K562 (cell line): ENCODE data around the gene KRTAP4-16. TPM values are rescaled to one million over a fixed set of nuclear protein-coding genes. Genes with fewer than 3 reads are reported as not detected.

Experiments used
- ATAC-seq: fragments of 200-7000 bp; cut with Tn5 transposase; 3 replicates; pipeline ENCODE4 v1.9.1; 2020; ENCODE audit warnings: moderate library complexity
- BruUV-seq: library from RNA; stranded (reverse); fragments of 400-500 nt; replicated peaks from 2 replicates; lab custom pipeline; 2021; lab: Mats Ljungman, UMichigan
- CTCF ChIA-PET: fragments of 300-600 bp; formaldehyde crosslinking; extraction: SDS; loops from one replicate; lab custom pipeline; 2021; ENCODE audit warnings: low intra/inter-chr PET ratio; lab: Yijun Ruan, JAX
- POLR2A ChIA-PET: fragments of 300-600, 350-650 bp; sonication (Branson Sonifier 250); formaldehyde crosslinking; extraction: SDS; loops from one replicate; lab custom pipeline; 2021; ENCODE audit warnings: antibody characterized with exemption, inconsistent platforms; lab: Yijun Ruan, JAX
- DNase-seq, 4 experiments: peaks; one replicate each; pipeline versions ENCODE4 v3.0.0 to v3.0.0-alpha.2; 2011 to 2018; ENCODE audit warnings: low spot score in 3 of 4, mixed read lengths in 3 of 4; ENCODE audit errors: extremely low read depth in 1 of 4
- FAIRE-seq: peaks from 2 replicates; lab custom pipeline; 2011; peaks lifted over from hg19 to GRCh38; lab: Jason Lieb, UNC
- H2AFZ ChIP-seq: 2 replicates; pipeline ENCODE4 v1.6.0; 2011; ENCODE audit warnings: low read depth, low read length, control low read depth, inconsistent platforms
- H3K27ac ChIP-seq: fragments of 200-600 bp; 3 replicates; pipeline ENCODE4 v1.8.0; 2011; ENCODE audit warnings: low read depth, mild to moderate bottlenecking, control low read depth, inconsistent platforms, low read length, moderate library complexity, mixed read lengths; ENCODE audit errors: extremely low read depth
- H3K27me3 ChIP-seq, 2 experiments: fragments of 300-600 bp in 1 of 2; 2 replicates in 1 of 2; 3 replicates in 1 of 2; pipeline versions ENCODE4 v1.6.0 to v1.8.0; 2011; ENCODE audit warnings: inconsistent platforms in 2 of 2, low read length in 2 of 2, mild to moderate bottlenecking in 1 of 2, mixed read lengths in 1 of 2, moderate library complexity in 1 of 2; ENCODE audit not compliant: control insufficient read depth in 2 of 2, insufficient read depth in 2 of 2
- H3K36me3 ChIP-seq: fragments of 300-600 bp; 3 replicates; pipeline ENCODE4 v1.8.0; 2011; ENCODE audit warnings: mild to moderate bottlenecking, low read length, inconsistent platforms; ENCODE audit not compliant: control insufficient read depth, insufficient read depth
- H3K4me1 ChIP-seq, 2 experiments: fragments of 200-600 bp in 1 of 2; replicated peaks in 1 of 2; 2 replicates in 1 of 2; 3 replicates in 1 of 2; pipeline versions ENCODE4 v1.5.1 to v1.8.0; 2011; ENCODE audit warnings: inconsistent platforms in 2 of 2, low read length in 2 of 2, mild to moderate bottlenecking in 1 of 2, mixed read lengths in 1 of 2, moderate library complexity in 1 of 2; ENCODE audit not compliant: control insufficient read depth in 2 of 2, insufficient read depth in 2 of 2
- H3K4me2 ChIP-seq: 2 replicates; pipeline ENCODE4 v1.6.1; 2011; ENCODE audit warnings: low read length, control low read depth, inconsistent platforms, mixed read lengths; ENCODE audit not compliant: insufficient read depth
- H3K4me3 ChIP-seq: fragments of 200-600 bp; sonication (generic), shearing (Covaris generic); 2 replicates; pipeline ENCODE4 v1.5.1; 2016; ENCODE audit warnings: control low read depth, inconsistent platforms
- H3K79me2 ChIP-seq: fragments of 200-600 bp; 3 replicates; pipeline ENCODE4 v1.8.0; 2011; ENCODE audit warnings: low read length, inconsistent platforms; ENCODE audit not compliant: control insufficient read depth, insufficient read depth
- H3K9ac ChIP-seq, 2 experiments: 2 replicates each; pipeline versions ENCODE4 v1.6.0 to v1.6.1; 2011; ENCODE audit warnings: low read depth in 2 of 2, low read length in 2 of 2, control low read depth in 1 of 2, inconsistent platforms in 1 of 2, mild to moderate bottlenecking in 1 of 2, mixed read lengths in 1 of 2; ENCODE audit not compliant: insufficient read depth in 1 of 2
- H3K9me1 ChIP-seq: one replicate; pipeline ENCODE4 v1.6.0; 2011; ENCODE audit warnings: inconsistent platforms, mild to moderate bottlenecking, low read length, moderate library complexity; ENCODE audit not compliant: control insufficient read depth, insufficient read depth
- H3K9me3 ChIP-seq: replicated peaks from 2 replicates; pipeline ENCODE4 v1.5.1; 2011; ENCODE audit warnings: low read depth, low read length, inconsistent platforms; ENCODE audit not compliant: control insufficient read depth, insufficient read depth
- H4K20me1 ChIP-seq: replicated peaks from 2 replicates; pipeline ENCODE4 v1.6.1; 2011; ENCODE audit warnings: low read length, inconsistent platforms, mixed read lengths; ENCODE audit not compliant: control insufficient read depth, insufficient read depth
- ETV5 ChIP-seq: sonication (generic); formaldehyde crosslinking; IDR thresholded peaks from 2 replicates; pipeline ENCODE4 v1.4.0; 2020; ENCODE audit warnings: low read depth, mild to moderate bottlenecking, missing genetic modification reagents
- GABPA ChIP-seq: fragments of 200-800 bp; sonication (Bioruptor generic); conservative IDR thresholded peaks from 2 replicates; pipeline ENCODE4 v1.6.1; 2016; ENCODE audit warnings: low read depth, missing genetic modification characterization, missing compliant biosample characterization
- KLF13 ChIP-seq: fragments of 450-650 bp; IDR thresholded peaks from 2 replicates; pipeline ENCODE4 v1.6.1; 2016; ENCODE audit warnings: missing genetic modification characterization, low read depth, mild to moderate bottlenecking, missing compliant biosample characterization, moderate library complexity, borderline replicate concordance
- MCM2 ChIP-seq: fragments of 450-650 bp; IDR thresholded peaks from 2 replicates; pipeline ENCODE4 v1.6.1; 2017; ENCODE audit warnings: low read depth, mild to moderate bottlenecking
- MXI1 ChIP-seq: IDR thresholded peaks from 2 replicates; pipeline ENCODE4 v1.6.1; 2011; ENCODE audit warnings: low read depth, mild to moderate bottlenecking, improper control_type of control experiment, low read length
- NCOA6 ChIP-seq: fragments of 450-650 bp; IDR thresholded peaks from 2 replicates; pipeline ENCODE4 v1.6.1; 2017; ENCODE audit warnings: mild to moderate bottlenecking
- NFIC ChIP-seq: fragments of 450-650 bp; IDR thresholded peaks from 2 replicates; pipeline ENCODE4 v1.6.1; 2017; ENCODE audit warnings: mild to moderate bottlenecking, inconsistent platforms
- NFRKB ChIP-seq: fragments of 450-650 bp; IDR thresholded peaks from 2 replicates; pipeline ENCODE4 v1.6.1; 2016; ENCODE audit warnings: low read depth
- NUFIP1 ChIP-seq: fragments of 450-650 bp; IDR thresholded peaks from 2 replicates; pipeline ENCODE4 v1.6.1; 2018; ENCODE audit not compliant: partially characterized antibody
- RBM14 ChIP-seq: fragments of 200-400 bp; formaldehyde crosslinking; IDR thresholded peaks from 2 replicates; pipeline ENCODE4 v1.6.1; 2018; ENCODE audit warnings: low read depth, mild to moderate bottlenecking, low read length, moderate library complexity, borderline replicate concordance; ENCODE audit not compliant: insufficient read depth
- ZNF253 ChIP-seq: fragments of 250-450 bp; sonication (Bioruptor Pico); conservative IDR thresholded peaks from 2 replicates; pipeline ENCODE4 v1.6.1; 2021; ENCODE audit warnings: mild to moderate bottlenecking
- WGBS: fragments of 100-300 bp; shearing (Covaris generic); methylation state at CpG from one replicate; pipeline ENCODE4 v1.1.6; 2016; ENCODE audit warnings: low coverage, mixed read lengths; ENCODE audit not compliant: insufficient coverage; ENCODE audit errors: missing lambda C conversion rate; 5-methylcytosine and 5-hydroxymethylcytosine counted together
- in situ Hi-C: fragments of 300-500 bp; cut with MboI; formaldehyde crosslinking; loops from 4 replicates; pipeline ENCODE4 v1.15.0; 2018; ENCODE audit warnings: inconsistent platforms, mixed read lengths
- intact Hi-C: fragments of 100-400 bp; cut with micrococcal nuclease; formaldehyde crosslinking; loops from 2 replicates; pipeline ENCODE4 v1.14.2; 2022
- polyA plus RNA-seq, 8 experiments: library from polyadenylated mRNA; depleted of rRNA in 4 of 8; stranded (reverse) in 5 of 8; unstranded in 3 of 8; fragments of >200 nt; fragmentation: Nextera tagmentation in 2 of 8; fragmentation: Illumina TruSeq in 1 of 8; extraction: Ambion mirVana in 2 of 8; extraction: Trizol in 1 of 8; gene quantifications; 2 replicates each; pipeline versions ENCODE4 v1.2.1 to v1.2.3, GENCODE V29; 2011 to 2014; ENCODE audit warnings: inconsistent platforms in 1 of 8, missing spikeins in 1 of 8
- total RNA-seq, 7 experiments: library from RNA; depleted of rRNA in 6 of 7; stranded (reverse); fragments of >200 nt in 6 of 7; fragmentation: Illumina TruSeq in 2 of 7; extraction: Trizol in 2 of 7; gene quantifications; 2 replicates each; pipeline versions ENCODE4 v1.2.1 to v1.2.3, GENCODE V29; 2011 to 2021; ENCODE audit warnings: low replicate concordance in 1 of 7
- TF ChIP-seq, protein P1 (sequence below): fragments of 450-650 bp; formaldehyde crosslinking; IDR thresholded peaks from 2 replicates; pipeline ENCODE4 v1.4.0; 2022; ENCODE audit warnings: missing genetic modification characterization
- TF ChIP-seq, protein P2 (sequence below): fragments of 250-450 bp; sonication (Bioruptor Pico); IDR thresholded peaks from 2 replicates; pipeline ENCODE4 v1.5.0; 2021

KRTAP4-16 gene
- total and polyA plus RNA-seq, 9 of the 15 experiments (the other 6 are each of a cell fraction or from before 2014, with no cell fraction given): not detected

DNA sequence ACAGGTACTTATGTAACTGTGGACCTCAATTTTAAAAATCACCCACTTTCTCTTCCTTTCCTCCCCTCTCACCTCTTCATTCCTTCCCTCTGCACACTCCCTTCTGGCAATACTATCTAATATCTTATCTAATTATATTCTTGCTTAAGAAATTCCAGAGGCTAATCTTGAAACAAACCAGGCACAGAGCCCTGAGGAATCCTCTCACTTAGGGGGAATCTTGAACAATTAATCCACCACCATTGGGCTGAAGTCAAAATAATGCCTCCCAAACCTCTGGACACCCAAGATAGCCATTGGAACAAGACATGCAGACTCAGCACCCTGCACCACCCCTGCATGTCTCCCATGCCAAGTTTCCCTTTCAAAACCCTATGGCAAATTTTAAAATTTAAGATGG, 39.4 kb upstream of the KRTAP4-16 start (continued):
- TF ChIP-seq ETV5 (CRISPR knock-in tag) (no peak), ZNF253 (CRISPR knock-in tag) (no peak), NCOA6 (no peak), RBM14 (no peak)
- TF ChIP-seq, all 486 proteins: peak for 0

DNA sequence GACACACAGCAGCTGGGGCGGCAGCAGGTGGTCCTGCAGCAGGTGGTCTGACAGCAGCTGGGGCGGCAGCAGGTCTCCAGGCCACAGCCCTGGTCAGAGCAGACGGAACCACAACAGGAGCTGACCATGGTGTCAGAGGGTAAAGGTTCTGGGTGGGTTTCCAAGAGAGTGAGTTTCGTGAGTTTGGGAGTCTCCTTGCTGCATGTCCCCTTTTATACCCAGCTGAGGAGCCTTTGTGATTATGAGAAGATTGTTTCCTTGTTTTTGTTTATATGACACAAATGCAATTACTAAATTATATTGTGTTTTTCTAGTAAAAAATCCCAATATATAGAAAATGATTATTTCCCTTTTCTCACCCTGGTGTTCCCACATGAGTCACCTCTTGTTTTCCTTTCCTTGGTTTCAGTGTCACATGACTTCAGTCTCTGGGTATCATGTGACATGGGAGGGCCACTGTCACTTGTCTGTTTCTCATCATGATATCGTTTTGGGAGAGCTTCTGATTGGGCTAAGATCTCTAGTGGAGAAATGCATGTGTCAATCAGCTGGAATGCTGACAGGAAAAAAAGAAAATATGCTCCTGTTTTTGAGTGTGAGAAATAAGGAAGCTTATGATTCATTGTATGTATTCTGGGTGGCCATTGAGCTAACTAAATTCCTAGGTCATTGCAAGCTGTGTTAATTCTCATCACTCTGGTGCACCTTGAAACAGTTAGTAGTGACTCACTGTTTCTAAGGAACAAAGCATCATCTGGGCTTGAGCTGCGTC, 38.5 kb upstream of the KRTAP4-16 start, which contains the start of gene KRTAP4-6:
TSS of gene KRTAP4-6 (minus strand) at position 185 of the 772 bp plus-strand sequence. CDS start at position 128, 57 bp downstream.
- no peak within 1 kb of the TSS for H3K4me2 ChIP-seq
- no peaks in the 10 kb centered on the region for H3K27me3 ChIP-seq
- WGBS: 0% methylated on average over 6 of the region's 6 CpGs
- H3K9me3 ChIP-seq: no peaks in the 10 kb centered on the region
- no peak for FAIRE-seq
- no peak for ATAC-seq
- intact Hi-C loops (no loop called here), in situ Hi-C loops (no loop called here)
- H3K36me3 ChIP-seq: no peaks in the 10 kb centered on the region
- ChIA-PET POLR2A (interaction anchor here (1.0 kb wide), 1 partner anchor 29 kb away, joined by 3 read pairs; no protein-coding TSS in a partner anchor), CTCF (no interaction called here)
- no peak for DNase-seq
- H3K27ac ChIP-seq: no peak within 1 kb of the TSS
- BruUV-seq: no TSS peak
- no peaks in the 10 kb centered on the region for H3K9me1 ChIP-seq
- H3K4me1 ChIP-seq: no peaks in the 10 kb centered on the region
- H3K79me2 ChIP-seq: no peaks in the 10 kb centered on the region
- H3K4me3 ChIP-seq: no peak within 1 kb of the TSS
- no peak within 1 kb of the TSS for H3K9ac ChIP-seq
- H4K20me1 ChIP-seq: no peaks in the 10 kb centered on the region
- H2AFZ ChIP-seq: no peak within 1 kb of the TSS
- TF ChIP-seq, protein P1, sequence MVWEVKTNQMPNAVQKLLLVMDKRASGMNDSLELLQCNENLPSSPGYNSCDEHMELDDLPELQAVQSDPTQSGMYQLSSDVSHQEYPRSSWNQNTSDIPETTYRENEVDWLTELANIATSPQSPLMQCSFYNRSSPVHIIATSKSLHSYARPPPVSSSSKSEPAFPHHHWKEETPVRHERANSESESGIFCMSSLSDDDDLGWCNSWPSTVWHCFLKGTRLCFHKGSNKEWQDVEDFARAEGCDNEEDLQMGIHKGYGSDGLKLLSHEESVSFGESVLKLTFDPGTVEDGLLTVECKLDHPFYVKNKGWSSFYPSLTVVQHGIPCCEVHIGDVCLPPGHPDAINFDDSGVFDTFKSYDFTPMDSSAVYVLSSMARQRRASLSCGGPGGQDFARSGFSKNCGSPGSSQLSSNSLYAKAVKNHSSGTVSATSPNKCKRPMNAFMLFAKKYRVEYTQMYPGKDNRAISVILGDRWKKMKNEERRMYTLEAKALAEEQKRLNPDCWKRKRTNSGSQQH (CRISPR knock-in tag): no peak
- TF ChIP-seq MXI1 (no peak), KLF13 (tag) (no peak), NFIC (no peak), NUFIP1 (no peak), NFRKB (no peak), GABPA (tag) (no peak), MCM2 (no peak)
- TF ChIP-seq, protein P2, sequence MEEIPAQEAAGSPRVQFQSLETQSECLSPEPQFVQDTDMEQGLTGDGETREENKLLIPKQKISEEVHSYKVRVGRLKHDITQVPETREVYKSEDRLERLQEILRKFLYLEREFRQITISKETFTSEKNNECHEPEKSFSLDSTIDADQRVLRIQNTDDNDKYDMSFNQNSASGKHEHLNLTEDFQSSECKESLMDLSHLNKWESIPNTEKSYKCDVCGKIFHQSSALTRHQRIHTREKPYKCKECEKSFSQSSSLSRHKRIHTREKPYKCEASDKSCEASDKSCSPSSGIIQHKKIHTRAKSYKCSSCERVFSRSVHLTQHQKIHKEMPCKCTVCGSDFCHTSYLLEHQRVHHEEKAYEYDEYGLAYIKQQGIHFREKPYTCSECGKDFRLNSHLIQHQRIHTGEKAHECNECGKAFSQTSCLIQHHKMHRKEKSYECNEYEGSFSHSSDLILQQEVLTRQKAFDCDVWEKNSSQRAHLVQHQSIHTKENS: no peak
